T-helper 17 cell (primary cell): ENCODE data around the gene LRRC45. TPM values are rescaled to one million over a fixed set of nuclear protein-coding genes. Genes with fewer than 3 reads are reported as not detected.
A peak's percentile ranks its signal among the peaks of the same experiment; 100 is the strongest.
"Not testable (repeated sequence)": the region's sequence is repeated elsewhere in the genome, so short reads cannot be mapped to it uniquely, and the experiment has no call there.

Experiments used
- ATAC-seq: fragments of 150-1000 bp; cut with Tn5 transposase; 2 replicates; pipeline ENCODE4 v1.10.0; 2021; ENCODE audit warnings: mild to moderate bottlenecking, moderate library complexity
- DNase-seq, 3 donors: peaks; one replicate each; pipeline versions ENCODE4 v3.0.0 to v3.0.0-alpha.2; 2020 to 2021
- H3K9me3 ChIP-seq: one replicate; pipeline ENCODE4 v1.7.0; 2013; ENCODE audit warnings: low read length, mild to moderate bottlenecking; ENCODE audit not compliant: control insufficient read depth, poor library complexity, severe bottlenecking
- H3K27ac Mint-ChIP-seq: one replicate; pipeline ENCODE4 v1.8.0; 2022; ENCODE audit warnings: mild to moderate bottlenecking, moderate library complexity, mixed read lengths
- H3K27me3 Mint-ChIP-seq: one replicate; pipeline ENCODE4 v1.8.0; 2022; ENCODE audit warnings: mixed read lengths
- H3K36me3 Mint-ChIP-seq: one replicate; pipeline ENCODE4 v1.8.0; 2022; ENCODE audit warnings: low read depth, mixed read lengths
- H3K4me1 Mint-ChIP-seq: one replicate; pipeline ENCODE4 v1.8.0; 2022; ENCODE audit warnings: mild to moderate bottlenecking, mixed read lengths
- H3K4me3 Mint-ChIP-seq: one replicate; pipeline ENCODE4 v1.8.0; 2022; ENCODE audit warnings: mild to moderate bottlenecking, moderate library complexity, mixed read lengths
- total RNA-seq, 4 donors: library from RNA in 2 of 4; stranded (reverse) in 2 of 4; gene quantifications; one replicate each; pipeline ENCODE4 v1.2.3 and lab custom pipeline; 2022 to 2026

The LRRC45 gene
- total RNA-seq, 2 donors from 2014 or later: 12.9 to 13.5 TPM

DNA sequence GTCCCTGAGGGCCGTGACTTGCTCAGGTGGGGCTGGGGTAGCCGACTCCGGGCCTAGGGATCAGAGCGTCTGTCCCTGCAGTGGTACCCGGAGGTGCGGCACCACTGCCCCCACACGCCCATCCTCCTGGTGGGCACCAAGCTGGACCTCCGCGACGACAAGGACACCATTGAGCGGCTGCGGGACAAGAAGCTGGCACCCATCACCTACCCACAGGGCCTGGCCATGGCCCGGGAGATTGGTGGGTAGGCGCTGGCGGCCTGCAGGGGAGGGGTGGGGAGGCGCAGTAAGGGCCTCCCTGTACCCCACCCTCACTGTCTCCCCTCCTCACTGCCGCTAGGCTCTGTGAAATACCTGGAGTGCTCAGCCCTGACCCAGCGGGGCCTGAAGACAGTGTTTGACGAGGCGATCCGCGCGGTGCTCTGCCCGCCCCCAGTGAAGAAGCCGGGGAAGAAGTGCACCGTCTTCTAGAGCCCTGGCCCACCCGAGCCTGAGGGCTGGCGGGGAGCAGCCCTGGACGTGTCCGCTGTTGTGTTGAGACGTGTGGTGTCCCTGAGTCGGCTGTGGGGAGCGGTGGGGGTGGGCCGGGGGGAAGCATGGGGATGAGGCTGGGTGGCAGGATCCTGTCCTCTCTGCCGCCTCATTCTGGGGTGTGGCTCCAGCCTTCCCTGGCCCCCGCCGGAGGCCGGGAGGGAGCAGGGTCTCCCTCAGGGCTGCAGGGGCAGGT, 10.4 kb downstream of the LRRC45 start:
- Mint-ChIP-seq H3K36me3 (no peaks in the 10 kb centered on the region), H3K4me3 (no peak overlapping the region), H3K27me3 (no peaks in the 10 kb centered on the region), H3K27ac (no peak overlapping the region), H3K4me1 (peaks cover 14% of the 10 kb centered on the region)
- no peaks in the 10 kb centered on the region for H3K9me3 ChIP-seq
- DNase-seq: no peak
- no peak for ATAC-seq

DNA sequence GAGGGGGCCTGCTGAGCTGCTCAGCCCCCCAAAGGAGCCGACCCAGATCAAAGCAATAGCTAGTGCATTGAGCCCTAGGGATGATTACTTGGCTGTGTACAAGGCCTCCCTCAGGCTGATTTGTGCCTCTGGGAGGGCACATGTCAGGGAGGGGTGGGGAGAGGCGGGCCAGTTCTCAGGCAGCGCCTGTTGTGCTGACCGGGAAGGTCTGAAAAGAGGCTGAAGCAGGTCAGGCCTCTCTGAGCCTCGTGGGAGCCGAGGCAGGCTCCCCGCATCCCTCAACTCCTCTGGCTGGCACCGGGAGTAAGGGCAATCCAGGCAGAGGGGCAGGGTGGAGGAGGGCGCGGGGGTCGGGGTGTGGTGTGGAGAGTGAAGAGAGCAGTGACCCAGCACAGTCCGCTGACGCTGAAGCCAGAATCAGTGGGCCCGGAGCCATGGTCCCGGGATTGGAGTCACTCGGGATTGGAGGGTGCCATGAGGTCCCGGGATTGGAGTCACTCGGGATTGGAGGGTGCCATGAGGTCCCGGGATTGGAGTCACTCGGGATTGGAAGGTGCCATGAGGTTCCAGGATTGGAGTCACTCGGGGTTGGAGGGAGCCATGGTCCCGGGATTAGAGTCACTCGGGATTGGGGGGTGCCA, 11.4 kb downstream of the LRRC45 start:
- ATAC-seq (no peak), DNase-seq (no peak)
- peaks cover 13% of the 10 kb centered on the region for H3K4me1 Mint-ChIP-seq
- no peak overlapping the region for H3K27ac Mint-ChIP-seq
- H3K27me3 Mint-ChIP-seq: no peaks in the 10 kb centered on the region
- no peaks in the 10 kb centered on the region for H3K9me3 ChIP-seq
- H3K4me3 Mint-ChIP-seq: peak overlapping the region; percentile 77
- H3K36me3 Mint-ChIP-seq: no peaks in the 10 kb centered on the region

DNA sequence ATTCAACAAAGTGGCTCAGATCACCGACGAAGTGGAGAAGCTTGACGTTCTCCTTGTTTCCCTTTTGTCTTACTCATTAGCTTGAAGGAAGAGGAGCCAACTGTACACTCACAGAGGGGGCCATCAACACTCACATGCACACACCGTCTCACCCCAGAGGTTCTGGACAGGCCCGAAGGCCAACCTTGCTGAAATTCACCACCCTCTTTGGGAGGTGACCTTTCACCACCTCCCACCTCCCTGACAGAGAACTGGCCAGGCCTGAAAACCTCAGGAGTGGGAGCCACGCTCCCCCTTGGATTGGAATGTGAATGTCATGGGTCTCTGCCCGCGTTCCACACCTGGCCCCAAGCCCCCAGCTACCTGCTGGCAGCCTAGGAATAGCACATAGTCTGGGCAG, 12.4 kb downstream of the LRRC45 start:
- no peaks in the 10 kb centered on the region for H3K9me3 ChIP-seq
- Mint-ChIP-seq H3K4me3 (peak overlapping the region; percentile 36), H3K27me3 (no peaks in the 10 kb centered on the region), H3K27ac (peak overlapping the region; percentile 59), H3K36me3 (no peaks in the 10 kb centered on the region), H3K4me1 (peaks cover 10% of the 10 kb centered on the region)
- no peak for DNase-seq
- no peak for ATAC-seq

GRCh38 chr17:82035956-82036633, 13.0 kb downstream of the LRRC45 start:
- ATAC-seq (no peak), DNase-seq (no peak)
- Mint-ChIP-seq H3K27me3 (no peaks in the 10 kb centered on the region), H3K4me1 (peaks cover 9% of the 10 kb centered on the region), H3K27ac (peak overlapping the region; percentile 59), H3K36me3 (no peaks in the 10 kb centered on the region), H3K4me3 (peak overlapping the region; percentile 94)
- H3K9me3 ChIP-seq: no peaks in the 10 kb centered on the region

GRCh38 chr17:82036634-82037091, 13.6 kb downstream of the LRRC45 start:
- Mint-ChIP-seq H3K4me1 (peaks cover 9% of the 10 kb centered on the region), H3K27me3 (no peaks in the 10 kb centered on the region), H3K27ac (no peak overlapping the region), H3K36me3 (no peaks in the 10 kb centered on the region), H3K4me3 (peak overlapping the region; percentile 94)
- DNase-seq: no peak
- ATAC-seq: no peak
- no peaks in the 10 kb centered on the region for H3K9me3 ChIP-seq

- H3K27me3 Mint-ChIP-seq: no peaks in the 10 kb centered on the region
- H3K4me3 Mint-ChIP-seq: peak within 1 kb of the TSS; percentile 94
- no peaks in the 10 kb centered on the region for H3K9me3 ChIP-seq
- H3K27ac Mint-ChIP-seq: peak within 1 kb of the TSS; percentile 39
- DNase-seq (peak; percentile 89 to 93 (median 92)), ATAC-seq (peak; percentile 94)
- peaks cover 9% of the 10 kb centered on the region for H3K4me1 Mint-ChIP-seq
- H3K36me3 Mint-ChIP-seq: no peaks in the 10 kb centered on the region
Measured at GRCh38 chr17:82037092-82037888, 14.2 kb downstream of the LRRC45 start, which contains the start of gene DCXR. Gene DCXR, minus strand, starts transcription at chr17:82037697. Its CDS starts 15 bp downstream, at chr17:82037682.

DNA sequence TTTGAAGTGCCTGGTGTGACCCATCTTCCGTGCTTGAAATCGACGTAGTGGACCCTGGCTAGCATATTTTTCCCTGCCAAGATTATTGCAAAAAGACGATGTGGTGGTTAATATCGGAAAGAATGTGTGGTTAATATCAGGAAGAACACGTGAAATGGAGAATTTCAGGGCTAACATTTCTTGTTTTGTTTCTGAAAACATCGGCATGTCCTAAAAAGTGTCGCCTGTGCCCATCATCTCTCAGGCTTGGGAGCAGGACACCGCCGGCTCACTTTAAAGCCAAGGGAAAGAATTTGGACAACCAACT, 14.7 kb downstream of the LRRC45 start:
- Mint-ChIP-seq H3K27ac (peak overlapping the region; percentile 39), H3K36me3 (no peaks in the 10 kb centered on the region), H3K4me3 (peak overlapping the region; percentile 94), H3K27me3 (no peaks in the 10 kb centered on the region), H3K4me1 (peaks cover 9% of the 10 kb centered on the region)
- ATAC-seq (no peak), DNase-seq (no peak)
- H3K9me3 ChIP-seq: no peaks in the 10 kb centered on the region

DNA sequence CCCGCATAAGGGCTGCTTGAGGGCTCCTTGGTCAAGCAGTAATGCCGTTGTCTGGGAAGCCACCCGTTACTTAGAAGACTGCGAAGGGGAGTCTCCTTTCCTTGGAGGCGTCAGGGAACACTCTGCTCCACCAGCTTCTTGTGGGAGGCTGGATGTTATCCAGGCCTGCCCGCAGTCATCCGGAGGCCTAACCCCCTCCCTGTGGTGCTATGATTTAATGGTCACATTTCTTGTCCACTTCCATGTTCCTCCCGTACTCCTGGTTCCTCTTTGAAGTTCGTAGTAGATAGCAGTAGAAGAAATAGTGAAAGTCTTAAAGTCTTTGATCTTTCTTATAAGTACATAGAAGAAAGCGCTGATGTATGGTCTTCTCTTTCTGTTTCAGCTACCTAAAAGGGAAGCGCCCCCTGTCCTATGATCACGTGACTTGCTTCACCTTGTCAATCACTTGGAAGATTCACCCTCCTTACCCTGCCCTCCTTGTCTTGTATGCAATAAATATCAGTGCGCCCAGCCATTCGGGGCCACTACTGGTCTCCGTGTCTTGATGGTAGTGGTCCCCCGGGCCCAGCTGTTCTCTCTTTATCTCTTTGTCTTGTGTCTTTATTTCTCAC, 15.8 kb downstream of the LRRC45 start:
- H3K27ac Mint-ChIP-seq: peak overlapping the region; percentile 1
- H3K4me3 Mint-ChIP-seq, H3K4me1 Mint-ChIP-seq, H3K36me3 Mint-ChIP-seq, H3K27me3 Mint-ChIP-seq, H3K9me3 ChIP-seq, DNase-seq, ATAC-seq: not testable (repeated sequence)

GRCh38 chr17:82039695-82040299, 16.7 kb downstream of the LRRC45 start:
- Mint-ChIP-seq H3K4me3 (no peak overlapping the region), H3K27ac (peak overlapping the region; percentile 1), H3K27me3 (no peaks in the 10 kb centered on the region), H3K4me1 (peaks cover 9% of the 10 kb centered on the region), H3K36me3 (no peaks in the 10 kb centered on the region)
- no peak for ATAC-seq
- no peak for DNase-seq
- no peaks in the 10 kb centered on the region for H3K9me3 ChIP-seq

DNA sequence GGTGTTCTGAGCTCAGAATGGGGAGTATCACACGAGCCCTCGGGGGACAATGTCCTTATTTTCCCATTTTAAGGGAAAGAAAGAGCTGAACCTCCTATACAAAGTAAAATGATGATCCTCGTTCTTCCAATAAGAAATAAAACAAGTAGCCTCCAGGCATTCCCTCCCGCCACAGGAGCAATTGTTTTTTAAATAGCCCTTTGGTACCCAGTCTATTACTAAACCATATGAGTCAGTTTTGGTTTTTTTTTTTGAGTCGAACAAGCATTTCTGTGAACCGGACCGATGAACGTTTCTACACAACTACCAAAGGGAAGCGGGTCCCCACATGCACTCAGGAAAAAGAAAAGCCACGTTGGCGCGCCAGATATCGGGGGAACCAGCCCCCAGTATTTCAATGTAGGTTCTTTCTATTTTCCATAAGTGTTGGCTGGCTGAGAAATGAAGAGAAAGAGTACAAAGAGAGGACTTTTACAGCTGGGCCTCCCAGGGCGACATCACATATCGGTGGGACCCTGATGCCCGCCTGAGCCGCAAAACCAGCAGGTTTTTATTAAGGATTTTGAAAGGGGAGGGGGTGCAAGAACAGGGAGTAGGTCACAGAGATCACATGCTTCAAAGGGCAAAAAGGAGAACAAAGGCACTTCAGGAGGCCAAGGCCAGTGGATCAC, 18.2 kb downstream of the LRRC45 start:
- H3K27ac Mint-ChIP-seq: no peak overlapping the region
- H3K9me3 ChIP-seq: no peaks in the 10 kb centered on the region
- DNase-seq: no peak
- no peak overlapping the region for H3K4me3 Mint-ChIP-seq
- no peaks in the 10 kb centered on the region for H3K27me3 Mint-ChIP-seq
- ATAC-seq: no peak
- H3K36me3 Mint-ChIP-seq: no peaks in the 10 kb centered on the region
- H3K4me1 Mint-ChIP-seq: peaks cover 9% of the 10 kb centered on the region

GRCh38 chr17:82042649-82043048, 19.5 kb downstream of the LRRC45 start:
- Mint-ChIP-seq H3K4me3 (no peak overlapping the region), H3K36me3 (peaks cover 1% of the 10 kb centered on the region), H3K27me3 (no peaks in the 10 kb centered on the region), H3K4me1 (peaks cover 8% of the 10 kb centered on the region), H3K27ac (no peak overlapping the region)
- DNase-seq (no peak), ATAC-seq (no peak)
- no peaks in the 10 kb centered on the region for H3K9me3 ChIP-seq

GRCh38 chr17:82043507-82043906, 20.4 kb downstream of the LRRC45 start:
- DNase-seq (no peak), ATAC-seq (no peak)
- H3K9me3 ChIP-seq: no peaks in the 10 kb centered on the region
- peaks cover 4% of the 10 kb centered on the region for H3K4me1 Mint-ChIP-seq
- no peak overlapping the region for H3K4me3 Mint-ChIP-seq
- H3K36me3 Mint-ChIP-seq: peaks cover 3% of the 10 kb centered on the region
- no peaks in the 10 kb centered on the region for H3K27me3 Mint-ChIP-seq
- H3K27ac Mint-ChIP-seq: no peak overlapping the region
